SH-SY5Y (cell line): Measurements from ENCODE around the gene DPM3.

Experiments
- GATA2 ChIP-seq: IDR thresholded peaks from 2 replicates; pipeline ENCODE4 v1.6.1; 2011; ENCODE audit warnings: mild to moderate bottlenecking, low read depth, low read length
- GATA3 ChIP-seq: IDR thresholded peaks from 2 replicates; pipeline ENCODE4 v1.6.1; 2011; ENCODE audit warnings: low read depth, mild to moderate bottlenecking, low read length, moderate library complexity

GRCh38 chr1:155182052-155182550, 41.8 kb upstream of the DPM3 start:
- TF ChIP-seq GATA2 (no peak), GATA3 (no peak)
